ENCODE measurements around the gene VSIG8. TPM values are rescaled to one million over a fixed set of nuclear protein-coding genes. Genes with fewer than 3 reads are reported as not detected.

VSIG8 gene
- total and polyA plus RNA-seq, 2 donors (not counting 3 experiments of a cell fraction or from before 2014, with no cell fraction given): not detected

DNA sequence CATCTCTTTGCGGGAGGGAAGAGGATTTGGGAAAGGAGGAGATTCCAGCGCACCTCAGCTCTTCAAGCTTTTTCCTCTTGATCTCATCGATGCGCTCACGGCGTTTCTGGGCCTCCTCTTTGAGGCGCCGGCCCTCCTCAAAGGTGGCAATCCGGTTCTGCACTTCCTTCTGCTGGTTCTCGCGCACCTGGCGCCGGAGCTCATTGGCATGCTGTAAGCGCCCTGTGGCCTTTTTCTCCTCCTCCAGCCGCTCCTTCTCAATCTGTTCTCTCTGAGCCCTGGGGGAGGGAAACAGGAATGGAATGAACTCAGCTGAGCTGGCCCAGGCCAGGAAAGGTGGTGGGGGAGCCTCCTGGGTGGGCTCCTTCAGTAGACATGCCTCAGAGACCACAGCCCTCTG is 10.4 kb upstream of the VSIG8 start:
- no peak for FAIRE-seq

More for the DNA sequence above, 10.4 kb upstream of the VSIG8 start:
- ChIA-PET CTCF (interaction anchor here (0.8 to 1.1 kb wide), 3 partner anchors 43 to 675 kb away, joined by 3 read pairs; no protein-coding TSS in a partner anchor), POLR2A (no interaction called here)
- TF ChIP-seq JUN (IDR thresholded peaks at IDR 0.05; ENCODE audit: borderline replicate concordance, insufficient read depth, insufficient read length, low read depth): no peak
- TF ChIP-seq EZH2 (IDR thresholded peaks at IDR 0.05; ENCODE audit: borderline replicate concordance, low read depth, low read length, severe bottlenecking): no peak
- TF ChIP-seq, protein P1, sequence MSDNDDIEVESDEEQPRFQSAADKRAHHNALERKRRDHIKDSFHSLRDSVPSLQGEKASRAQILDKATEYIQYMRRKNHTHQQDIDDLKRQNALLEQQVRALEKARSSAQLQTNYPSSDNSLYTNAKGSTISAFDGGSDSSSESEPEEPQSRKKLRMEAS (IDR thresholded peaks at IDR 0.05; ENCODE audit: insufficient read depth, insufficient read length): no peak
- TF ChIP-seq MYC (IDR thresholded peaks at IDR 0.05; ENCODE audit: low read depth, low read length): no peak
- TF ChIP-seq POLR2A (IDR thresholded peaks at IDR 0.05; ENCODE audit: low read depth, low read length): no peak
- no peak for TF ChIP-seq CTCF (IDR thresholded peaks at IDR 0.05; ENCODE audit: extremely low read depth in 1 of 2, insufficient read depth in 1 of 2, low read depth in 1 of 2, low read length in 2 of 2)
- TF ChIP-seq FOS (IDR thresholded peaks at IDR 0.05; ENCODE audit: borderline replicate concordance, insufficient read depth, low read length): no peak
- Histone ChIP-seq H3K79me2 (ENCODE audit: control insufficient read depth, insufficient read depth, low read length) (no peaks in the 10 kb centered on the region), H3K4me1 (ENCODE audit: control insufficient read depth, extremely low read depth, insufficient read depth, low read length) (no peaks in the 10 kb centered on the region), H2AFZ (ENCODE audit: low read depth, low read length) (no peak overlapping the region), H3K9ac (replicated peaks; ENCODE audit: extremely low read depth, insufficient read depth, low read length) (no peak overlapping the region), H3K27ac (ENCODE audit: insufficient read depth, low read depth, low read length) (no peak overlapping the region), H3K4me3 (replicated peaks in 1 of 3; ENCODE audit: insufficient read depth in 1 of 3, low read depth in 1 of 3, low read length in 3 of 3) (no peak overlapping the region), H3K4me2 (ENCODE audit: insufficient read depth, low read length) (no peak overlapping the region), H3K36me3 (ENCODE audit: control insufficient read depth in 2 of 2, extremely low read depth in 1 of 2, insufficient read depth in 2 of 2, low read length in 2 of 2) (no peaks in the 10 kb centered on the region), H3K27me3 (ENCODE audit: control insufficient read depth in 2 of 2, insufficient read depth in 2 of 2, low read length in 2 of 2) (no peaks in the 10 kb centered on the region), H4K20me1 (replicated peaks; ENCODE audit: control insufficient read depth, extremely low read depth, insufficient read depth, low read length) (no peaks in the 10 kb centered on the region), H3K9me3 (replicated peaks; ENCODE audit: control insufficient read depth, insufficient read depth, low read length) (no peaks in the 10 kb centered on the region), H3K9me1 (replicated peaks; ENCODE audit: control insufficient read depth, extremely low read depth, insufficient read depth, low read length) (no peaks in the 10 kb centered on the region)
- dilution Hi-C loops (cut with MboI; ENCODE audit: extremely low pct_ligation_motif_present, low sequenced_read_pairs): no loop called here
- DNase-seq (ENCODE audit: low read depth, low spot score): no peak
- intact Hi-C loops (cut with micrococcal nuclease): no loop called here
- BruUV-seq (replicated peaks): no TSS peak
